ENCODE results near the gene CTNNBL1. TPM values are rescaled to one million over a fixed set of nuclear protein-coding genes. Genes with fewer than 3 reads are reported as not detected.

Gene CTNNBL1
- total and polyA plus RNA-seq, 11 donors, result 22.6 to 68.9 (median 50.5) TPM

- no peak for TF ChIP-seq CTCF (IDR thresholded peaks at IDR 0.05)
- TF ChIP-seq POLR2A (IDR thresholded peaks at IDR 0.05), result no peak
- DNase-seq (no peak), ATAC-seq (no peak)
- Histone ChIP-seq H3K27me3 (no peaks in the 10 kb centered on the region), H3K4me3 (no peak overlapping the region), H3K27ac (no peak overlapping the region), H3K36me3 (peaks cover 0 to 72% (median 32%) of the 10 kb centered on the region in 9 donors), H3K4me1 (peaks cover 0 to 22% (median 2%) of the 10 kb centered on the region in 12 donors), H3K9me3 (no peaks in the 10 kb centered on the region)
- 79 to 84% (median 83%) methylated on average over 2 of the region's 2 CpGs for WGBS, 4 donors
- intact Hi-C loops (cut with DNase I), result loop anchor here in 1 of 10 donors (10.0 kb wide), 1 partner anchor 145 kb away; no protein-coding TSS in a partner anchor
Observed at GRCh38 chr20:37849566-37849965, 155.7 kb downstream of the CTNNBL1 start.

GRCh38 chr20:37850036-37850592 is 156.3 kb downstream of the CTNNBL1 start:
- TF ChIP-seq CTCF (IDR thresholded peaks at IDR 0.05), result no peak
- no peak for TF ChIP-seq POLR2A (IDR thresholded peaks at IDR 0.05)
- Histone ChIP-seq H3K27me3 (no peaks in the 10 kb centered on the region), H3K36me3 (peaks cover 0 to 67% (median 29%) of the 10 kb centered on the region in 9 donors), H3K4me1 (peaks cover 0 to 22% (median 2%) of the 10 kb centered on the region in 12 donors), H3K4me3 (no peak overlapping the region), H3K9me3 (no peaks in the 10 kb centered on the region), H3K27ac (no peak overlapping the region)
- WGBS, 4 donors, result 79 to 89% (median 88%) methylated on average over 6 of the region's 6 CpGs
- ATAC-seq, result no peak
- intact Hi-C loops (cut with DNase I), result no loop called here
- DNase-seq, result no peak

- Histone ChIP-seq H3K9me3 (no peaks in the 10 kb centered on the region), H3K27ac (no peak overlapping the region), H3K4me3 (no peak overlapping the region), H3K4me1 (peaks cover 0 to 16% (median 0%) of the 10 kb centered on the region in 12 donors), H3K27me3 (no peaks in the 10 kb centered on the region), H3K36me3 (peaks cover 0 to 66% (median 26%) of the 10 kb centered on the region in 9 donors)
- ATAC-seq (peak in 1 of 4 donors; percentile 10), DNase-seq (no peak)
- intact Hi-C loops (cut with DNase I), result no loop called here
- 75 to 88% (median 78%) methylated on average over 10 of the region's 10 CpGs for WGBS, 4 donors
- TF ChIP-seq CTCF (IDR thresholded peaks at IDR 0.05) (no peak), POLR2A (IDR thresholded peaks at IDR 0.05) (no peak)
Observed at GRCh38 chr20:37850724-37851355, 157.0 kb downstream of the CTNNBL1 start.

GRCh38 chr20:37852666-37853065 is 158.8 kb downstream of the CTNNBL1 start:
- Histone ChIP-seq H3K27me3 (no peaks in the 10 kb centered on the region), H3K4me1 (peaks cover 0 to 18% (median 2%) of the 10 kb centered on the region in 12 donors), H3K4me3 (no peak overlapping the region), H3K36me3 (peaks cover 0 to 61% (median 28%) of the 10 kb centered on the region in 9 donors), H3K9me3 (no peaks in the 10 kb centered on the region), H3K27ac (no peak overlapping the region)
- intact Hi-C loops (cut with DNase I), result no loop called here
- ATAC-seq (no peak), DNase-seq (no peak)
- TF ChIP-seq POLR2A (IDR thresholded peaks at IDR 0.05) (no peak), CTCF (IDR thresholded peaks at IDR 0.05) (no peak)
- 88 to 93% (median 91%) methylated on average over 6 of the region's 6 CpGs for WGBS, 4 donors

All from heart left ventricle (tissue), 16 donors.